ENCODE results near the gene CCDC177. TPM values are rescaled to one million over a fixed set of nuclear protein-coding genes. Genes with fewer than 3 reads are reported as not detected.

The CCDC177 gene
- total and polyA plus RNA-seq, 2 experiments from 2014 or later: not detected

- H3K4me1 ChIP-seq (ENCODE audit: insufficient read depth): no peaks in the 10 kb centered on the region
- H2AFZ ChIP-seq: no peak overlapping the region
- H3K4me3 ChIP-seq: no peak overlapping the region
- no peaks in the 10 kb centered on the region for H3K9me2 ChIP-seq (ENCODE audit: insufficient read depth)
- H3F3A ChIP-seq (ENCODE audit: insufficient read depth): no peaks in the 10 kb centered on the region
- no peak overlapping the region for H3K9ac ChIP-seq
- no peaks in the 10 kb centered on the region for H4K20me1 ChIP-seq (ENCODE audit: insufficient read depth)
- no peak for TF ChIP-seq EZH2 (IDR thresholded peaks at IDR 0.05; ENCODE audit: insufficient read depth, poor library complexity, severe bottlenecking)
- TF ChIP-seq EZH2phosphoT487 (IDR thresholded peaks at IDR 0.05; ENCODE audit: insufficient read depth, low read depth): no peak
- H3K79me2 ChIP-seq (ENCODE audit: insufficient read depth): no peaks in the 10 kb centered on the region
- no peaks in the 10 kb centered on the region for H3K9me3 ChIP-seq (ENCODE audit: low read depth)
- 77 to 78% methylated on average over 6 of the region's 6 CpGs for WGBS, 2 experiments (ENCODE audit: low coverage in 1 of 2, low lambda C conversion rate in 2 of 2, missing lambda C conversion rate in 2 of 2)
- H3K4me2 ChIP-seq (ENCODE audit: unreplicated experiment): no peak overlapping the region
- in situ Hi-C loops (cut with MboI): no loop called here
- H3K36me3 ChIP-seq (ENCODE audit: low read depth): no peaks in the 10 kb centered on the region
- no peak for DNase-seq
- H3K27ac ChIP-seq: no peak overlapping the region
- H3K27me3 ChIP-seq (replicated peaks; ENCODE audit: insufficient read depth): peaks cover 41% of the 10 kb centered on the region
Measured at GRCh38 chr14:69522026-69522425, 52.6 kb downstream of the CCDC177 start.

Other genes starting within 250 kb of the CCDC177 start
- 70.4 and 132 TPM in 2 replicates for gene ERH, start 176.6 kb downstream of the CCDC177 start, total RNA-seq (2014; rRNA removed; shearing (Covaris generic))
- gene ERH, start 176.6 kb downstream of the CCDC177 start, polyA plus RNA-seq (2016; fragmentation: Nextera tagmentation; extraction: Ambion mirVana): 109 and 136 TPM in 2 replicates
- 89.7 and 90.9 TPM in 2 replicates for gene SLC39A9, start 176.2 kb downstream of the CCDC177 start, total RNA-seq (2014; rRNA removed; shearing (Covaris generic))
- gene SLC39A9, start 176.2 kb downstream of the CCDC177 start, polyA plus RNA-seq (2016; fragmentation: Nextera tagmentation; extraction: Ambion mirVana): 32.7 and 32.9 TPM in 2 replicates
- not detected in 2 replicates for gene PLEKHD1, start 90.1 kb downstream of the CCDC177 start, total RNA-seq (2014; rRNA removed; shearing (Covaris generic))
- not detected in 2 replicates for gene PLEKHD1, start 90.1 kb downstream of the CCDC177 start, polyA plus RNA-seq (2016; fragmentation: Nextera tagmentation; extraction: Ambion mirVana)
- 12.2 and 15.6 TPM in 2 replicates for gene SUSD6, start 36.7 kb upstream of the CCDC177 start, total RNA-seq (2014; rRNA removed; shearing (Covaris generic))
- gene SUSD6, start 36.7 kb upstream of the CCDC177 start, polyA plus RNA-seq (2016; fragmentation: Nextera tagmentation; extraction: Ambion mirVana): 23.2 and 24.1 TPM in 2 replicates
- gene SRSF5, start 192.3 kb upstream of the CCDC177 start, total RNA-seq (2014; rRNA removed; shearing (Covaris generic)): 112 and 125 TPM in 2 replicates
- gene SRSF5, start 192.3 kb upstream of the CCDC177 start, polyA plus RNA-seq (2016; fragmentation: Nextera tagmentation; extraction: Ambion mirVana): 207 and 227 TPM in 2 replicates
- gene SLC10A1, start 222.4 kb upstream of the CCDC177 start, total RNA-seq (2014; rRNA removed; shearing (Covaris generic)): not detected in 2 replicates
- not detected in 2 replicates for gene SLC10A1, start 222.4 kb upstream of the CCDC177 start, polyA plus RNA-seq (2016; fragmentation: Nextera tagmentation; extraction: Ambion mirVana)